NCI-H526 treated with DMSO at 0.1 percent for 48 hours (cell line): Measurements from ENCODE around the gene POLD2.

ENCODE experiments used
- DNase-seq: peaks from one replicate; lab custom pipeline; 2025; lab: John Stamatoyannopoulos, UW

POLD2 gene

GRCh38 chr7:44152971-44153947 is 29.9 kb upstream of the POLD2 start:
- no peak for DNase-seq

- DNase-seq: no peak
Observed at GRCh38 chr7:44151956-44152355, 28.6 kb upstream of the POLD2 start.

- no peak for DNase-seq
Observed at GRCh38 chr7:44150966-44151941, 27.9 kb upstream of the POLD2 start.

GRCh38 chr7:44150466-44150832 is 27.1 kb upstream of the POLD2 start:
- DNase-seq: no peak

GRCh38 chr7:44149571-44150465 is 26.5 kb upstream of the POLD2 start:
- DNase-seq: no peak

- DNase-seq: no peak
Observed at GRCh38 chr7:44148961-44149536, 25.7 kb upstream of the POLD2 start.

- no peak for DNase-seq
Observed at GRCh38 chr7:44148166-44148565, 24.8 kb upstream of the POLD2 start.

GRCh38 chr7:44147026-44147991 is 24.0 kb upstream of the POLD2 start:
- no peak for DNase-seq

GRCh38 chr7:44145969-44146911 is 22.9 kb upstream of the POLD2 start:
- DNase-seq: peak; percentile 26

- DNase-seq: no peak
Observed at GRCh38 chr7:44145479-44145968, 22.2 kb upstream of the POLD2 start.

GRCh38 chr7:44144968-44145478 is 21.7 kb upstream of the POLD2 start:
- DNase-seq: no peak

GRCh38 chr7:44144426-44144967 is 21.1 kb upstream of the POLD2 start:
- no peak for DNase-seq

- no peak for DNase-seq
Observed at GRCh38 chr7:44143646-44144250, 20.4 kb upstream of the POLD2 start.

GRCh38 chr7:44142028-44142427 is 18.7 kb upstream of the POLD2 start:
- DNase-seq: no peak

GRCh38 chr7:44141221-44141850 is 18.0 kb upstream of the POLD2 start, which contains the start of gene MYL7:
Gene MYL7 (minus strand): TSS chr7:44141332. CDS start chr7:44141305, 27 bp downstream.
- no peak for DNase-seq

- no peak for DNase-seq
Observed at GRCh38 chr7:44140341-44140740, 17.0 kb upstream of the POLD2 start.
